HG02852 (cell line): ENCODE results near the gene COL6A3.

Experiments
- ATAC-seq: cut with Tn5 transposase; IDR thresholded peaks from one replicate; pipeline ENCODE4 v1.9.1; 2021; ENCODE audit warnings: mild to moderate bottlenecking, moderate library complexity; ENCODE audit not compliant: unreplicated experiment

COL6A3 gene

DNA sequence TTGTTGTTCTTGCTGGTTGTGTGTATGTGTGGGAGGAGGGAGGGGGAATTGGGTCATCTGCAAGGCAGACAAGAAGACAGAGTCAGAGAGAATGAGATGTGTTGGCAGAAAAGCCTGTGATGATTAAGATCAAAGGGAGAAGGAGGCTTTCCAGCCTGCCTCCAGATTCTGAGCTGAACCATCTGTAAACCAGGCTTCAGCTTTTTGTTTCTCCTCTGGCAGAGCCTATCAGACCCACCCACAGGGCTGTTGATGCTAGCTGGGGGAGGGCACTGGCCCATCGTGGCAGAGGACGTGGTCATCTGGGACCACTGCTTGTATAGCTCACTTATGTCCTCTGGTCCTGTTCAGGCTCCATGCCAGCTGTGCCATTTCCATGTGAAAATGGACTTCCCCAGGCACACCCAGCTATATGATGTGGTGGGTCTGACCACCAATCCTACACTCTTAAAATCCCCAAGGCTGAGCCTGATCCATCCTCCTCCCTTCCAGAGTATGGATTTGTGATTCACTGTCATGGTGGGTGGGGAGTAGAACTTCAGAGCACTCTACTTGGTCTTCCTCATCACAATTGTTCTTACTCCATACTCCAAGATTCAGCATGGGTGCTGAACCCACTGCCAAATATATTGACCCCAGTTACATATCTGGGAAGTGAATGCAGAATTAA, 27.8 kb upstream of the COL6A3 start:
- no peak for ATAC-seq

DNA sequence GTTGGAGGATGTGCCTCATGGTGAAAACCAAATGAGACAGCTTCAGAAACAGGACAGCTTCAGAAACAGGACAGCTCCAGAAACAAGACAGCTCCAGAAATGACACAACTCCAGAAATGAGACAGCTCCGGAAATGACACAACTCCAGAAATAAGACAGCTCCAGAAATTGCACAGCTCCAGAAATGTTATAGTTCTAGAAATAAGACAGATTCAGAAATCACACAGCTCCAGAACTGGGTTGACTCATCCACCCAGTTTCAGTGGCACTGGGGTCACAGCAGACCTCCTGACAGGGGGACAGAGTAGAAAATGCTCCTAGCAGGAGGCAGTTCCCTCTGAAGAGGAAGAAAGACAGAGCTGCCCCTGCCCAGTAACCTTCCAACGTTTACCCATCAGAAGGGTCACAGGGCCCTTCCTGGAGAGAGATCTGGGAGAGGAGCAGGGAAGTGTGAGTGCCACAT, 26.9 kb upstream of the COL6A3 start:
- ATAC-seq = no peak

DNA sequence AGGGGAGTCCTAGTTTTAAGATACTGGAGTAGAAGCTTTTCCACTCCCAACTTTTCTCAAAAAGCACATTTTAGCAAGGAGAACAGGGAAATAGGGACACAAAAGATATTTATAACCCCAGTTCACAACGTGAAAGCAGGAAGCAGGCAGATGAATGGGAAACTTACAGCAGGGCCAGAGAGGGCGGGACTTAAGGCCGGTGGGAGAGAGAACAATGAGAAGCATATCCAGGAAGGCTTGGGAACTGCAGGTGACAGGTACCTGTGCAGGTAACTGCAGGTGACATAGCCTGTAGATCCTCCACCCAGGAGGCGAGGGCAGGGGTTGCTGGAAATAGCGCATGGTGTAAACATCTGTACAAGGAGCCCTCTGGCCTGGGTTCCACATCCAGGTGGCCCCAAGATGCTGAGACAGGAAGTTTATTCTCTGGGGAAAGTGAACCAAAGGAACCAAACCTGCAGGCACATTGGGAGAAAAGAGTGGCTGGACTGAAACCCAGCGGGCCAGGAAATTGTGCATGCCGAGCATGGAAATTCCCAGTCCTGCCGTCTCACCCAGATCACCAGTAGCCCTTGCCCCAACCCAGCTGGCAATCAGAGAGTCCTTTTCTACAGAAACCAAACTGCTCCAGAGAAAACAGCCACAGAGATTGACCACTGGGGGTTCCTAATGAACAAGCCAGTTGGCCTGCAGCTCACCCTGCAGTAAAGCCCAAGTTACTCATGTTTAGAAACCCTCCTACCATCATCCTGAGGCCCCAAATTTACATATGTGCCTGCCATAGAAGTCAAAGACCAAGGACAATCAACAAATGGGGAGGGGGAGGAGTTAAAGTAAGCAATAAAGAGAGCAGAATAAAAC, 24.3 kb upstream of the COL6A3 start:
- no peak for ATAC-seq

DNA sequence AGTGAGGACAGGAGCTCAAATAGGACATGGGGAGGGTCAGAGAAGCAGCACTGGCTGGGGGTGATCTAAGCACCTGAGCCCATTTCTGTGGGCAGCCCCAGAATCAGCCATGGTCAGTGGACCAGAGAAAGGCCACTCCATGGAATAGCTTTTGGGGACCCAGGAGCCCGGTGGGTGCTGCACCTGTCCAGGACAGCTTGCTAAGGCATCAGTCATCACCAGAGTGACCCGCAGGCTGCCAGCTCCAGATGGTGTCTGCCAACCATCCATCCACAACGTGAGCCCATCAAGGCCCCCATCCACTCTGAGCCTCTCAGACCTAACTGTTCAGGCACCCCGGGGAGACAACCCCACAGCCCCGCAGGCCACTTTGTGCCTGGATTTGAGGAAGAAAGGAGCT, 23.6 kb upstream of the COL6A3 start:
- ATAC-seq = no peak

DNA sequence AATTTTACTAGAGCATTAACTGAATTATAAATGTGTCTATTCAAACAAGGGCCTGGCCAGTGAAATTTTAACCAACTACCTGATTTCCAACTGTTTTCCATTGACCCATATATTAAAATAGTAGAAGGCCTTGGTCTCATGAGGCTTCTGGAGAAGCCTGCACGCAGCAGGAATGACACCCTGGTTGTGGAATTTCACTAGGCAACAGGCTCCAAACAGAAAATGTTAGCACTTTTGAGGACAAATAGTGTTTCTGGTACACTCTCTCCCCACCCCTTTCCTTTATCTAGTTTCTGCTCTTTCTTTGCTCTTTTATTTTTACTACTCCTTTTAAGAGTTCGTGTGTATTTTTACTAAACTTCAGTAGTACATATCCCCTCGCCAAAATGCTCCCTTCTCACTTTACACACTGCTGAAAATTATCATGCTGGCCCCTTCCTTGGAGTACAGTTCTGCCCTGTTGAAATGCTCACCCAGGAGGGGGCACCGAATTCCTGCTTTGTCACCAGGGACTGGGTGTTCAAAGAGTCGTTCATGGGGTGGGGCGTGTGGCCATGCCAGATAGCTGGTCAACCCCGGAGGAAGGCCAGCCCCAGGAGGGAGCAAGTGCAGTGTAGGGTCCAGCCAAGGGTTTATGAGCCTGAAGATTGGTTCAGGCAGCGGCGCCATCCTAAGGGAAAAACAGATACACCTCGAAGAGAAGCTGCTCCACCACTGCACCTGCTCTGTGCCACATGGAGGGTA, 22.1 kb upstream of the COL6A3 start:
- no peak for ATAC-seq

DNA sequence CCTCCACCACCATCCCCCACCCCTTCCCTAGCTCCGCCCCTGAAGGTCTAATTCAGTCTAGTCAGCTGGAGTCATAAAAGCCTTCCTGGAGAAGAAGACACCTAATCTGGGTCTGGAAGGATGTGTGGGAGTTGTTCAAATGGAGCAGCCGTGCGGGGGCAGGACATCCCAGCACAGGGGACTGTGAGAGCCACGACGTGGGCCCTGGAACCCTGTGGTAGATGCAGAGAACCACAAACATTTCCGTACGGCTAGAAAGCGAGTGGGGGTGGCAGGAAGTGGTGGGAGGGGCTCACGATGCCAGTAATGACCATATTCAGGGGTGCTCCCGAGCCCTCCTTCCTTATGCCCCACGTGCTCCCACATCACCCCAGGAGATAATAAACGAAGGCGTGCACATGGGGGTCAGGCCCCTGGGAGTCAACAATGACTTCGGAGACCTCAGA, 20.9 kb upstream of the COL6A3 start:
- no peak for ATAC-seq

DNA sequence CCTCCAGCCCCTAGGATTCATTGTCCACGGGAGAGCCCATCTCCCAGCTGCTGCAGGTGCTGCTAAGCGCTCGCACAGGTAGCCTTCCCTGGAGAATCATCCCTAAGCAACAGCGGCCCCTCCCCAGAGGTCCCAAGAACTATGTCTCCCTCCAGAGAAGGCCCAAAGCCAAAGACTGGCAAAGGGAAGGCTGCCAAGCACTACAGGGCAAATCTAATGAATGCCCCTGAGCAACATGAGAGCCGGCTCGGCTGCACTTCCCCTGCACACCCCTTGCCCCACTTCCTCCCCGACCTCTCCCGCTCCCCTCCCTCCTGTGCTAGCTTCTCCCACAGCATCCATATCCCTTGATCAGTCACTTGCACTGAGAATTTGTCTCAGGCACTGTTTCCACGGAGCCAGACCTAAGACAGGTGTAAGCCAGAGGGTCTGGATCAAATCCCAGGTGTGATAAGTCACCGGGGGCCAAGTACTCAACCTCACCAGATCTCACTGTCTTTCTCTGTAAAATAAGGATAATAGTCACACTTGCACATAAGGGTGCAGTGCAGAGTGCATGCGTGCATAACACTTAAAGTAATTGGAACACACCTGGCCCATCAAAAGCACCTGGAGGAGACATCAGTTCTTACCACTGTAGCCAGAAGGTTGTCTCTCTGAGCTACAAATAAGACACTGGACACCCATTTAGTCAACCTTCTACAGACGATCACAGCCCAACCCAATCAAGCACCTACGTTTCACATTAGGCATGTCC, 20.1 kb upstream of the COL6A3 start:
- no peak for ATAC-seq

DNA sequence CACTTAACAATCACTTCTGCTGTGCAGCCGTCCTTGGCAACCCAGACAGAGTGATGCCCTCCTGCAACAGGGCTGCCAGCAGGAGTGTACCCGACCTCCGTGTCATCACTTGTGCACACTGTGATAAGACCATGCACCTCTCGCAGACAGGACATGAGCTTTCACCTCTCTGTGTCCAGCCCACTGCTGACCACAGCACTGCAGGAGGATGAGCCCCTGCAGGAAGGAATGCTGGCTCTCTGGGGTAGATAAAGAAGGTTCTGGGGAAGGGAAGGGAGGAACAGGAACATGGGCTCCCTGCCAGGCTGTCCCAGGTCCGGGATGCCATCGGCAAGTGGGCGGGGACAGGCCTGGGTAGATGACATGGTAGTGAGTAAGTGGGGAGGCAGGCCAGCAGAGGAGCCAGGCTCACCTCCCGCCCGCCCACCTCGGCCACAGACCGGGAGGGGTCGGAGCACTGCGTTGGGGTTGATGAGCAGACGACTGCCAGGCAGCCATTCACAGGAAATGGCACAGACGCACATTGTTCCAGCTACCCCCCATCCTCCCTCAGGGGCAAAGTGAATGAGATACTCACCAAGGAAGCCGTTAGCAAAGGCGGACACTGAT, 18.6 kb upstream of the COL6A3 start:
- ATAC-seq = no peak

DNA sequence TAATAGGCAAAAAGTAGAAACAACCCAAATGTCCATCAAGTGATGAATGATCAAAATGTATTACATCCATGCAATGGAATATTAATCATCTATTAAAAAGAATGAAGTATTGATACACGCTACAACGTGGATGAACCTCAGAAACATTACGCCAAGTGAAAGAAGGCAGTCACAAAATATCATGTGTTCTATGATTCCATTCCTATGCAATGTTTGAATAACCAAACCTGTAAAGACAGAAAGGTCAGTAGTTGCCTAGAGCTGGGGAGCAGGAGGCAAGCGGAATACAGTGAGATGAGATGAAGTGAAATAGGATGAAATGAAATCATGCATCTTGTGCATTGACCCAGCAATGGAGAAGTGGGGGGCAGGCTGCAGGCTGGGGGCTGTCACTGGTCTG, 17.9 kb upstream of the COL6A3 start:
- ATAC-seq = no peak

DNA sequence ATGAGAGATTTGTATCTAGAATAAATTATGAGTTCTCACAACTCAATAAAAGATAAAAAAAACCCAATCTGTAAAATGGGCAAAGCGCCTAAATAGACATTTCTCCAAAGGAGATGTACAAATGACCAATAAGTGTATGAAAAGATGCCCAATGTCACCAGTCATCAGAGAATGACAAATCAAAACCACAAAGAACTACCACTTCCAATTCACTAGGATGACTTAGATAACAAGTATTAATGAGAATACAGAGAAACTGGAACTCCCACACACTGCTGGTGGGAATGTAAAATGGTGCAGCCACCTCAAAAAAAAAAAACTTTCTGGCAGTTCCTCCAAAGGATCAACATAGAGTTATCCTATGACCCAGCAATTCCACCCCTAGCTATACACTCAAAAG, 17.4 kb upstream of the COL6A3 start:
- no peak for ATAC-seq

DNA sequence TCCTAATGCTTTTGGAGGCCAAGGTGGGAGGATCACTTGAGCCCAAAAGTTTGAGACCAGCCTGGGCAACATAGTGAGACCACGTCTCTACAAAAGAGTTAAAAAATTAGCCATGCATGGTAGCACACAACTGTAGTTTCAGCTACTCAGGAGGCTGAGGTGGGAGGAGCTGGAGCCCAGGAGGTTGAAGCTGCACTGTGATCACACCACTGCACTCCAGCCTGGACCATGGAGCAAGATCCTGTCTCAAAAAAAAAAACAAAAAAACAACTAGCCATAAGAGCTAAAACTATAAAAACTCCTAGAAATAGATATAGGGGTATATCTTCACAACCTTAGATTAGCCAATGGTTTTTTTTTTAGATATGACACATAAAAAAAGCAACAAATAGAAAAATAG, 16.9 kb upstream of the COL6A3 start:
- no peak for ATAC-seq

DNA sequence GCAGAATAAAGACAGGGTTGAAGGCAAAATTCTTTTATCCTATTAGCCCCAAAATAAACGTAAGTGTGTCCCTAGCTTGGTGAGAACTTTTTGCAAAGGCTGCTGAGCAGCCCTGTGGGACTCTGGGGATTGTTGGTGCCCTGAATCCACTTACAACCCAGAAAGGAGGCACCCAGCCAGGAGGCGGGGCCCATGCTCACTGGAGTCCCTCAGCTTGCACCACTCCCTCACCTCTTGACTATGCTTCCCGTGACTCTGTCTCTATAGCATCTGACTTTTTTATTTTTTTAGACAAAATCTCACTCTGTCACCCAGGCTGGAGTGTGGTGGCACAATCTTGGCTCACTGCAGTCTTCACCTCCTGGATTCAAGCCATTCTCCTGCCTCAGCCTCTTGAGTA, 15.8 kb upstream of the COL6A3 start:
- ATAC-seq = no peak

DNA sequence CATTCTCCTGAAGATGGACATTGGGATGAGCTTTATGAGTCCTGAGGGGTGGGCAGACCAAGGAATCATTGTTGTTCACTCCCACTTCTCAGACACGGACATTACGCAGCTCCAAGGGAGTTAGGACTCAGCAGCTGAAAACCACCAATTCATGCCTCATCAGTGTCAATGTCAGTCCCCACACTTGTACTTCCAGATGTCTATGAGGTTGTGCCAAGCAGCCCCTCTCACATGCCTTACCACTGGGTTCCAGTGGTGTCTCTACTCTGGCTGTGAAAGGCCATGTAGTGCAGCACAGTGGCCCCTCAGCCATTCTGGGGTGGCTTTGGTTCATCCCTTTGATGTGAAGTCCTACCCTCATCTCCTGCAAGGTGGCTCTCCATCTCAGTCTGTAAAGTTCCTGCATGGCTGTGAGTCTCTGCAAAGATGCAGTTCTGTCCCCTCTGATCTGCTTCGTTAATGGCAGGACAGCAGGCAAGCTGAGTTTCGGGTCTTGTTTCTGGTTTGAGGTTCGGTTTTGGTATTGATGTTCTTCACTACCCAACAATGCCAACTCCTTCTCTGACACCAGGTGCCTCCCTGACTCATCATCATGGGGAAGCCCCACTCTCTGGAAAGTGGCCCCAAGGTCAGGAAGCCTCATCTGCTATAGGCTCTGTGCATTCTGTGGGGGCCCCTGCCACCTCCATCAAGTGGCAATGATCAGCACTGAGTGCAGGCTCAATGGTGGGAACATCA, 14.0 kb upstream of the COL6A3 start:
- ATAC-seq = no peak

DNA sequence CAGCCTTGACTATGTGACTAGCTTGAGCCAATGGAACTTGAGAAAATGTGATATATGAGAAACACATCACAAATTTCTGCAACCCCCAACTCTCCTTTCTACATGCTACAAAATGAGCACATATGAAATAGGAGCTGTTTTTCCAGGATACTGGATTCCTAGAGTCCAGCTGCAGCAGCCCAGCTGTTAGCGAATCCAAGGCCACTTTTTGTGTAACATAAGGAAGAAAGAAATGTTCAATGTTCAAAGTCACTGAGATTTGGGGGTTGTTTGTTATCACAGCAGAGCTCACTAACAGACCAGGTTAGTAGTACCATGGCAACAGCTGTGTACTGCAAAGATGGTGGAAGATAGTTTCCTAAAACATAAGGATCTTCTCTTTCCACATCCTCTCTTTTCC, 12.6 kb upstream of the COL6A3 start:
- no peak for ATAC-seq

DNA sequence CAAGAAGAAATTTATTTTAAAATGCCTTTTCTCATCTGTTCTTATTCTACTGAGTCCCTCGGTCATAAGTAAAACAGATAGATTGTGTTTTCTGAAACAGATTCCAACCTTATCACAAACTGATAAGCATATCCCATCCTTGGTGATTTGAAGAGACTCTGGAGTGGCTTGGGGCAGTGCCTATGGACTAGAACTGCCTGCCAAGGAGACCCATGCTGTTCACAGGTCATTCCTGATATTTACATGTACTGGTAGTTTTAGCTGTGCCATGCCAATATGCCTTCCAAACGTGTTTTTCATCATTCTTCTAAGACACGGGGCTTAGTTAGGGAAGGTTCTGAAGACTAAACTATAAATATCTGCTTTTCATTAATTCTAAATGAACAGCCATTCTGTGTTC, 11.4 kb upstream of the COL6A3 start:
- ATAC-seq = no peak

DNA sequence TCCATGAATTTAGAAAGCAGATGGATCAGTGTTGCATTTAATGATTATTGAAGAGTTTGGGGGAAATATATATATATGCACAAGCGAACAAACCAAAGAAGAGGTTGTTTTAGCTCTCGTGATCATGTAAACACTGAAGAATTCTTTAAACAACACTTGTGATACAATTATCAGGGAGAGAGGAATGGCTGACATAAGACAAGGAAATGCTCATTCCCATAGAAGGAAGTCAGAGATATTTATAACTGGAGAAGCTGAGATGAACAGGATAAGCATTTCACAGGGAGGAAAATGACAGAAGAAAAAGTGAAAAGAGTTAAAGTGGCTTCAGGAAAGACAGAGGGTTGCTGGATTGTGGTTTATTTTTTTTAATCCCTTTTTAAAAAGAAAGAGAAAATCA, 10.6 kb upstream of the COL6A3 start:
- no peak for ATAC-seq

DNA sequence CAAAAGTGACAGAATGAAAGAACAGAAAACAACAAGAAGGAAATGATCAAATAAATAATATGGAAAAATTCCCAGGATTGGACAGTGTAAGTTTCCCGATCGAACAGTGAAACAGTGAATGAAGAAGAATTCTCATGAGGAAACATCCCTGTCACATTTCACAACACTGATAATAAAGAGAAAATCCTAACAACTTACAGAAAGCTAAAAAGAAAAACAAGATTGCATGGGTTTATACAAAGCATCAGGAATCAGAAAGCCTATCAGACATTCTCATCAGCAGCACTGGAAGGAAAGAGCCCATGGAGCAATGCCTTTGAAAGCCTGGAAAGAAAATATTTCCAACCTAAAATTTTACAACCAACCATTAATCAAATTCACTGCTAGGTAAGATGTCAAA, 9.9 kb upstream of the COL6A3 start:
- no peak for ATAC-seq

DNA sequence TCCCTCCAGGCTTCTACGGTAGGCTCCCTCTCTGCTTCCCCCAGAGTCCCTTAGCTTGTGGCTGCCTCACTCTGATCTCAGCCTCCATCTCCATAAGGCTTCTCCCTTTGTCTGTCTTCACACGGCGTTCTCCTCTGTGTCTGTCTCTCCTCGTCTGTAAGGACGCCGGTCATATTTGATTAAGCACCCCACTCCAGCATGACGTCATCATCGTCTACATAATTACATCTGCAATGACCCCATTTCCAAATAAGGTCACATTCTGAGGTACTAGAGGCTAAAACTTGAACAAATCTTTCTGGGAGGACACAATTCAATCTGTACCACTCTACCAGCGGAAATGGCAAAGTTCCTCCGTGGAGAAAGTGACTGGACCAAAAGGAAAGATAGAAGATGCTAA, 8.3 kb upstream of the COL6A3 start:
- ATAC-seq = no peak

DNA sequence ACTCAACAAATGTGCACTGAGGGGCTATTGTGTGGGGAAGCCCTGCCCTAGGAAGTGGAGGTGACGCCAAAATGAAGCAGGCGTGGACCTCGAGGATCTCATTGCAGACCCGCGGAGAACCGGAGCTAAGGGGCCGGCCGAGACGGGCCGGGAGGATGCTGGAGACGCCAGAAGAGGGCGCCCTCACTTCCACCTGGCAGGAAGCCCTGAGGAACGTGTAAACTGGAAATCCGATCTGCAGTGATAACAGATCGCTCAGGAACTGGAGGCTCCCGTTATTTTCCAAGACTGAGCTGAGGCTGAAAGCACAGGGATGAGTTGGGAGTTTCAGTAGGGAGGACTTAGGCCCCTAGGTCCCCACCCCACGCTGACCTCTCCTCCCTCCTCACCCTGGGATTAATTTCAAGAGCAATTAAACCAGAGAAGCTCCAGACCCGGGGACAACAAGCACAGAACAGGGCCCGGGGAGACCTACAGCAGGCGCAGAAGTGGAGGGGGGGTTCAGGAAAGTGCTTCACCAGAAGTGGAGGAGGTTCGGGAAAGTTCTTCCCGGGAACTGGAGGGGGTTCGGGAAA, 7.7 kb upstream of the COL6A3 start:
- ATAC-seq = no peak

DNA sequence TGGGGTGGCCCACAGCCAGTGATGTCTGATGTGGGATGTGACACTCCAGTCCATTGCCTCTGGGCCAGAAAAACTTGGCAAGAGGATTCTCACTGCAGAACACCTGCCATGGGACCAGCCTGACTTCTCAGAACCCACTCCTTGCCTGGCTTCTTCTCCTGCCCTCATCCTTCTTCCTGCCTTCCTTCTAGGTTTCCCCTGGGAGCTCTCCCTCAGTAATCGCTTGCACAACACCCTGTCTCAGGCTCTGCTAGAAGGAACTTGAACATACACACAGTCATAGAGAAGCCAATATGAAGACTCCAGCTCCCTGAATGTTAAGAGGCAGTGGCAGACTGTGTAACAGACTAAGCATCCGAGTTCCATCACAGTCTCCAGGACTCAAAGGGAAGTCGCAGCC, 4.3 kb upstream of the COL6A3 start:
- no peak for ATAC-seq
